ENCODE measurements around the gene GBA2.

The GBA2 gene

GRCh38 chr9:35748858-35749514 is at the start of gene GBA2, which contains the start of gene RGP1:
Gene GBA2, minus strand, starts transcription at chr9:35749228. Its CDS starts 524 bp downstream, at chr9:35748704.
Gene RGP1, plus strand, starts transcription at chr9:35749287. Its CDS starts 469 bp downstream, at chr9:35749756.
- DNase-seq (ENCODE audit: low spot score), result peak; percentile 89

- DNase-seq (ENCODE audit: low spot score), result no peak
Observed at GRCh38 chr9:35797311-35798109, 48.5 kb upstream of the GBA2 start.

GRCh38 chr9:35795695-35796094 is 46.7 kb upstream of the GBA2 start:
- DNase-seq (ENCODE audit: low spot score), result no peak

GRCh38 chr9:35793461-35793860 is 44.4 kb upstream of the GBA2 start:
- DNase-seq (ENCODE audit: low spot score), result no peak

- DNase-seq (ENCODE audit: low spot score), result no peak
Observed at GRCh38 chr9:35792826-35793225, 43.8 kb upstream of the GBA2 start.

GRCh38 chr9:35792024-35792813 is 43.2 kb upstream of the GBA2 start:
- DNase-seq (ENCODE audit: low spot score), result no peak

GRCh38 chr9:35791297-35791921 is 42.4 kb upstream of the GBA2 start, which contains the start of gene NPR2:
Gene NPR2, plus strand, starts transcription at chr9:35791591. Its CDS starts 818 bp downstream, at chr9:35792409.
- DNase-seq (ENCODE audit: low spot score), result no peak

- DNase-seq (ENCODE audit: low spot score), result peak; percentile 90
Observed at GRCh38 chr9:35790385-35791296, 41.6 kb upstream of the GBA2 start.

GRCh38 chr9:35790025-35790384 is 41.0 kb upstream of the GBA2 start:
- no peak for DNase-seq (ENCODE audit: low spot score)

GRCh38 chr9:35789541-35789940 is 40.5 kb upstream of the GBA2 start:
- no peak for DNase-seq (ENCODE audit: low spot score)

- DNase-seq (ENCODE audit: low spot score), result no peak
Observed at GRCh38 chr9:35783418-35783817, 34.4 kb upstream of the GBA2 start.

GRCh38 chr9:35781066-35781465 is 32.0 kb upstream of the GBA2 start:
- DNase-seq (ENCODE audit: low spot score), result no peak

- no peak for DNase-seq (ENCODE audit: low spot score)
Observed at GRCh38 chr9:35778496-35778895, 29.5 kb upstream of the GBA2 start.

- DNase-seq (ENCODE audit: low spot score), result no peak
Observed at GRCh38 chr9:35776018-35776417, 27.0 kb upstream of the GBA2 start.

- DNase-seq (ENCODE audit: low spot score), result no peak
Observed at GRCh38 chr9:35774907-35775635, 26.0 kb upstream of the GBA2 start.

- DNase-seq (ENCODE audit: low spot score), result no peak
Observed at GRCh38 chr9:35771943-35772342, 22.9 kb upstream of the GBA2 start.

GRCh38 chr9:35771534-35771933 is 22.5 kb upstream of the GBA2 start:
- DNase-seq (ENCODE audit: low spot score), result no peak

GRCh38 chr9:35771075-35771433 is 22.0 kb upstream of the GBA2 start:
- no peak for DNase-seq (ENCODE audit: low spot score)

GRCh38 chr9:35769763-35770162 is 20.7 kb upstream of the GBA2 start:
- DNase-seq (ENCODE audit: low spot score), result no peak

- no peak for DNase-seq (ENCODE audit: low spot score)
Observed at GRCh38 chr9:35767458-35767857, 18.4 kb upstream of the GBA2 start.

Measured in D341Med (cell line).